SK-N-DZ (cell line): ENCODE measurements around the gene CCDC87.
"Not testable (repeated sequence)": the region's sequence is repeated elsewhere in the genome, so short reads cannot be mapped to it uniquely, and the experiment has no call there.

Experiments used
- DNase-seq: peaks from one replicate; pipeline ENCODE4 v3.0.0-alpha.2; 2015; ENCODE audit warnings: low spot score

Gene CCDC87

DNA sequence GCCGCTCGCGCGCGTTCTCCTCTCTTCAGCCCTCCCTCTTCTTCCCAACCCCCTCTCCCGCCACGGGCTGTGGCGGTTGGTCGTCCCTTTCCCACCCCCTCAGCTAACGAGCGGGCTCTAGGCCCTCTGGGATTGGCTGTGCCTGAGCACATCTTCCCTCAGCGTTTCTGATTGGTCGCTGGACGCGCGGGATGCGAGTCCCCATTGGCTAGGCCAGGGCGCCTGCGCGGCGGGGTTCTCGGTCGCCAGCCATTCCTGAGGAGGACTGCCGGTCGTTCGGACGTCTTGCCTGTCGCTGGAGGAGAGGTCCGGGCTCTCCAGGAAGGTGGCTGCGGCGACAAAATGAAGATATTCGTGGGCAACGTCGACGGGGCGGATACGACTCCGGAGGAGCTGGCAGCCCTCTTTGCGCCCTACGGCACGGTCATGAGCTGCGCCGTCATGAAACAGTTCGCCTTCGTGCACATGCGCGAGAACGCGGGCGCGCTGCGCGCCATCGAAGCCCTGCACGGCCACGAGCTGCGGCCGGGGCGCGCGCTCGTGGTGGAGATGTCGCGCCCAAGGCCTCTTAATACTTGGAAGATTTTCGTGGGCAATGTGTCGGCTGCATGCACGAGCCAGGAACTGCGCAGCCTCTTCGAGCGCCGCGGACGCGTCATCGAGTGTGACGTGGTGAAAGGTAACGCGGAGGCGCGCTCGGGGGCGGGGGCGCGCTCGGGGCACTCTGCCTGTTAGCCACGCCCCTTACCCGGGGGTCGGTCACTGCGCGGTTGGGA lies 23.7 kb upstream of the CCDC87 start, which contains the start of gene RBM14:
Gene RBM14 (plus strand): TSS at position 252 of the 776 bp plus-strand sequence. CDS start 91 bp downstream, at position 343.
- DNase-seq: peak; percentile 100

- DNase-seq: no peak
Measured at GRCh38 chr11:66614073-66614472, 21.2 kb upstream of the CCDC87 start.

DNA sequence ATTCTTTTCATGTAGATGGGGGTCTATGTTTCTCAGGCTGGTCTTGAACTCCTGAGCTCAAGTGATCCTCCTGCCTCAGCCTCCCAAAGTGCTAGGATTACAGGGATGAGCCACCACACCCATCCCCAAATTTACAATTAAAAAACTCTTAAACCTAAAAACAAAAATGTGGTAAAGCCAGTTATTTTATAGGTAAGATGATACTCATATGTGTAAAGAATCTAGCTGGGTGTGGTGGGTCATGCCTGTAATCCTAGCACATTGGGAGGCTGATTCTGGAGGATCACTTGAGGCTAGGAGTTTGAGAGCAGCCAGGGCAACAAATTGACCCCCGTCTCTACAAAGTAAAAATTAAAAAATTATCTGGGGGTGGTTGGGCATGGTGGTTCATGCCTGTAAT lies 19.6 kb upstream of the CCDC87 start:
- DNase-seq: no peak

DNA sequence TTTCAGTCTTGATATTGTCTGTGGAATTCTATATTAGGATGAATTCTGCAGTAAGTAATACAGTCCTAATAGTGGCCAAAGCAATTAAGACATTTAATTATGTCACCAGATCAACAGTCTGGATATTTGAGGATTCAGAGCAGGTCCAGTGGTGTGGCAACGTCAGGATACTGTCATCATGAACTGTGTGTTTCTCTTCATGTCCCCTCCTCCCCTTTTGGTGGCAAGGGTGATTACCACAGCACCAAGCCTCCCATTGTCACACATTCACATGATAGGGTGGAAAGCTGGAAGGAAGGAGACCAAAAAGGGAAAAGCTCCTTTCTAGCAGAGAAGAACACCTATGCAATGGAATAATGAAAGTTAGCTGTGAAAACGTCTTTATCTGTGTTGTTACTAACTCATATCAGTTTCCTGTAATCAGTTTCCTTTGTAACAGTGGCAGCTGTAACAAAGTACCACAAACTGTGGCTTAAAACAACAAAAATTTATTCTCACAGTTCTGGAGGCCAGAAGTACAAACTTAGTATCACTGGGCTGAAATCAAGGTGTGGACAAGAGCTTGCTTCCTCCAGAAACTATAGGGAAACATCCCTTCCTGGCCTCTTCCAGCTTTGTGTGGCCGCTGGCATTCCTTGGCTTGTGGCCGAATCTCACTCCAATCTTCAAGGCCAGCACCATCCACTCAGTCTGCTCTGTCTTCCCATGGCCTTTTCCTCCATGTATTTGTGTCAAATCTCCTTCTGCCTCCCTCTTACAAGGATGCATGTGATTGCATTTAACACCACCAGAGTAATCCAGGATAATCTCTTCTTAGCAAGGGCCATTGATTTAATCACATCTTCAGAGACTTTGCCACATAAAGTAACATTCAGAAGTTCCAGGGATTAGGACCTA lies 17.1 kb upstream of the CCDC87 start:
- no peak for DNase-seq

DNA sequence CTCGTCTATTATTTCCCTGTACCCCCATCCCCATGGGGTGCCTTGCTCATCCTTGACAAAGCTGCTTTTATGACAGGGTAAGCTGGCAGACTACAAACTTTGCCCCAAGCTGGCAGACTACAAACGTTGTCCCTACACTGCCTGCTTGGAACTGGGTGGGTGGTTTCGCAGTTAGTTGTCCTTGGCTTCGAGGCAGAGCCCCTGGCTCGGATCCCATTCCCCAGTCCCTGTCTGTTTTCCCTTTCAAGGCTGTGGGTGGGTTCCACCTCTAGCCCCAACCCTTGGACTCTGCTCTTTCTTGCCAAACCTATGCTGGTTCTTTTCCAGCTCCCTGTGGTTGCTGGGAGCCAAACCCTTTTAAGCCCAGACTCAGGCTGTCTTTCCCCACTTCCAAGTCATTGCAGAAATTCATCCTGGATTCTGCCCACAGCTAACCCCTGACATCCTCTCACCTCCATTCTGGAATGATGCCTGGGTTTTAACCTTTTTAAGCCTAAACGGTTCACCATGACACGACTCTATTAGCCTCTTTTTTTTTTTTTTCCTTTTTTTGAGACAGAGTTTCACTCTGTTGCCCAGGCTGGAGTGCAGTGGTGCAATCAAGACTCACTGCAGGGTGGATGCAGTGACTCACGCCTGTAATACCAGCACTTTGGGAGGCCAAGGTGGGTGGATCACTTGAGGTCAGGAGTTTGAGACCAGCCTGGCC lies 14.4 kb upstream of the CCDC87 start:
- no peak for DNase-seq

- DNase-seq: not testable (repeated sequence)
Measured at GRCh38 chr11:66606608-66607007, 13.7 kb upstream of the CCDC87 start.

DNA sequence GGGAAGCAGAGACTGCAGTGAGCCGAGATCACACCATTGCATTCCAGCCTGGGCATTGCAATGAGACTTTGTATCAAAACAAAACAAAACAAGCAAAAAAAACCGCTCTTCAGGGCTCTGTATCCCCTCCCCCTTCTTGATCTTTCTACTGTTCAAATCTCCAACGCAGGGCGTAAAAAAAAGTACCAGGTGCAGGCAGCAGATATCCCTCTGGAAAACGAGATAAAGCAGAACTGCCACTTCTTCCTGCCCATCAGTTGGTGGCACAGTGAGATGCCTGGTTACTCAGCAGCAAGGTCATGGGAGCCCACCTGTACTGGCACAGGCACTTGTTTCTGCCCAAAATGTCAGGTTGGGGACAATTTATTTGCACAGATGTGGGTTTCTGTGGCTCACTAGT lies 11.3 kb upstream of the CCDC87 start:
- no peak for DNase-seq

- DNase-seq: no peak
Measured at GRCh38 chr11:66603072-66603471, 10.2 kb upstream of the CCDC87 start.

GRCh38 chr11:66600631-66601233 lies 7.9 kb upstream of the CCDC87 start:
- no peak for DNase-seq

DNA sequence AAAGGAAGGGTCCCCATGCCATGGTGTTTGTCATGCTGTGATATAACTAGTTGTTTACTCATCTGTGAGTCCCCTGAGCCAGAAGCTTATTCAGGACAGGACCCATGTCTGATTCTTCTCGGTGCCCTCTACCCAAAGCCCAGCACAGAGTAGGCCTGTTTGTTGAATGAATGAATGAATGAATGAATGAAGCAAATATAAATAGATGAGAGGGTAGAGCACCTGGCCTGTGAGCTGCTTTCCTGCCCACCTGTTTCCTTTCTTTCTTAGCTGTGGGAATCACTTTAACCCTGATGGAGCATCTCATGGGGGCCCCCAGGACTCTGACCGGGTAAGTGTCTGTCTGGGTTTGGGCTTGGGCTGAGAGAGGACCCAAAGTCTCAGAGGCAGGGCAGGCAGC lies 7.4 kb upstream of the CCDC87 start:
- no peak for DNase-seq

- DNase-seq: no peak
Measured at GRCh38 chr11:66598993-66599392, 6.1 kb upstream of the CCDC87 start.

GRCh38 chr11:66595245-66595904 lies 2.5 kb upstream of the CCDC87 start:
- DNase-seq: no peak

- no peak for DNase-seq
Measured at GRCh38 chr11:66593650-66594049, 787 bp upstream of the CCDC87 start.

DNA sequence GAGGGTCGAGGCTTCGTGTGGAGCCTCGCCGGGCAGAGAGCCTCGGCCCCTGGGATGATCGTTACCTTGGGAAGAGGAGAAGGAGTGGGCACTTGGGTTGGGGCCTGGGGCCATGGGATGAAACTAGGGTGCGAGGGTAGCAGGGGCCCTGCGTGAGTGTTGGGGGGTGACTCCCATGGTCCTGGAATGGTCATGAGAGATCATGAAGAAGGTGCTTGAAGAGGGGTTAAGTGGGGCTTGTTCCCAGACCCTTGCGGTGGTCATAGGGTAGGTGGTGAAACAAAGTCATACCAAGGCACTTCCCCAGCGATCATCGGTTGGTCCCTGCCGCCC lies 406 bp upstream of the CCDC87 start:
- no peak for DNase-seq

GRCh38 chr11:66591175-66591574 lies 1.7 kb downstream of the CCDC87 start:
- no peak for DNase-seq

DNA sequence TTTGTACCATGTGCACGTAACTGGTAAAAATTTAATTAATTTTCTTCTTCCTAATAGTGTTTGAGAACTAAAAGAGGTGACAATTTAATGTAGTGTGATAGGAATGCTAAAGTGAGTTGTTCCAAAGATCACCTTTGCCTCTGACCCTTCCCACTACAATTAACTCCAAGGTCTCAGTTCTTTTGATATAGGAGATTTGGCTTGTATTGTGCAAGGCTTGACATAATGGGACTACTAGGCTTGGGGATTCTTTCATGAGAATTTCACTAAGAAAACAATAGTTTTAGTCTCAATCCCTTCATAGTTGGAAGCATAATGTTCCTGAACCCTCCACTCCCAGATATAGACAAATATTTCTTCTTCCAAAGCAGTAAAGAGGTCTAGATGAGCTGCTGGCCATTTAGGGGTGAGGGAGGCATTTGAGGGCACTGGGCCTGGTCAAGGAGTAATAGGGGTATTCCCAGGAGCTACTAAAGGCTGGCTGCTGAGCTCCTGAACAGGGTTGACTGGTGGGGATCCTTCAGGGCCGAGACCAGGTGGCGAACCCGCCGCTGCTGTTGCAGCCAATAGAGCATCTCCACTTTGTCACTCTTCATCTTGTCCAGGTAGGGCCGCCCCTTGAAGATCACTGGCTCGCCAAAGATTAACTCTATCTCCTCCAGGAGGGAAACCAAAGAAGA lies 2.7 kb downstream of the CCDC87 start:
- no peak for DNase-seq

- not testable (repeated sequence) for DNase-seq
Measured at GRCh38 chr11:66589315-66589714, 3.5 kb downstream of the CCDC87 start.

DNA sequence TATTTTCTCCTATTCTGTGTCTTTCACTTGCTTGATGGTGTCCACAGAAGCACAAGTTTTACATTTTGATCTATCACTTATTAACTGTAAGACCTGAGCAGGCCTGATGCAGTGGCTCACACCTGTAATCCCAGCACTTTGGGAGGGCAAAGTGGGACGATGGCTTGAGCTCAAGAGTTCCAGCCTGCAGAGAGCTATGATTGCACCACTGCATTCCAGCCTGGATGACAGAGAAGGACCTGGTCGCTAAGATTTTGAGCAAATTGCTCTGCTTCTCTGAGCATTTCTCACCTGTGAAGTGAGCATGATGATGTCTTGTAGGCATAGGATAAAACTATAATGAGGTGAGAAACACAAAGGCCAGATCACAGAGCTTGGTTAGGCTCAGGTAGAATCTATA lies 6.7 kb downstream of the CCDC87 start:
- no peak for DNase-seq

DNA sequence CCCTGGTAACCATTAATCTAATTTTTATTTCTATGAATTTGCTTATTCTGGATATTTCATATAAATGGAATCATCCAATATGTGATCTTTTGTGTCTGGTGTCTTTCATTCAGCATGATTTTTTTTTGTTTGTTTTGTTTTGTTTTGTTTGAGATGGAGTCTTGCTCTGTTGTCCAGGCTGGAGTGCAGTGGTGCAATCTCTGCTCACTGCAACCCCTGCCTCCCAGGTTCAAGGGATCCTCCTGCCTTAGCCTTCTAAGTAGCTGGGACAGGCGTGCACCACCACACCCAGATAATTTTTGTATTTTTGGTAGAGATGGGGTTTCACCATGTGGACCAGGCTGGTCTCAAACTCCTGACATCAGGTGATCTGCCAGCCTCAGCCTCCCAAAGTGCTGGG lies 7.4 kb downstream of the CCDC87 start:
- not testable (repeated sequence) for DNase-seq

- not testable (repeated sequence) for DNase-seq
Measured at GRCh38 chr11:66582565-66583147, 10.2 kb downstream of the CCDC87 start.
